HEK293T (cell line): ENCODE measurements around the gene SECISBP2.

ENCODE experiments used
- CTCF ChIA-PET: fragments of 350-600 bp; formaldehyde crosslinking; extraction: SDS; loops from one replicate; lab custom pipeline; 2021; ENCODE audit warnings: antibody characterized with exemption, inconsistent platforms; lab: Yijun Ruan, JAX
- POLR2A ChIA-PET: fragments of 350-600 bp; formaldehyde crosslinking; extraction: SDS; loops from one replicate; lab custom pipeline; 2020; ENCODE audit warnings: antibody characterized with exemption, inconsistent platforms; lab: Yijun Ruan, JAX
- DNase-seq: peaks from one replicate; pipeline ENCODE4 v3.0.0; 2012; ENCODE audit warnings: mixed read lengths; ENCODE audit errors: extremely low spot score
- ARNT ChIP-seq: fragments of 450-650 bp; IDR thresholded peaks from 2 replicates; pipeline ENCODE4 v1.6.1; 2017; ENCODE audit warnings: mild to moderate bottlenecking
- BHLHE40 ChIP-seq: fragments of 450-650 bp; IDR thresholded peaks from 2 replicates; pipeline ENCODE4 v1.6.1; 2016; ENCODE audit warnings: mild to moderate bottlenecking, moderate library complexity, borderline replicate concordance
- CTBP1 ChIP-seq: fragments of 450-650 bp; IDR thresholded peaks from 2 replicates; pipeline ENCODE4 v1.6.1; 2016; ENCODE audit warnings: borderline replicate concordance
- ELF4 ChIP-seq: fragments of 450-650 bp; IDR thresholded peaks from 2 replicates; pipeline ENCODE4 v1.6.1; 2017; ENCODE audit warnings: antibody characterized with exemption
- FOXA1 ChIP-seq: fragments of 450-650 bp; IDR thresholded peaks from 2 replicates; pipeline ENCODE4 v1.6.1; 2016; ENCODE audit warnings: mild to moderate bottlenecking
- FOXK2 ChIP-seq: fragments of 450-650 bp; IDR thresholded peaks from 2 replicates; pipeline ENCODE4 v1.6.1; 2016; ENCODE audit warnings: mild to moderate bottlenecking
- FOXM1 ChIP-seq: fragments of 450-650 bp; IDR thresholded peaks from 2 replicates; pipeline ENCODE4 v1.6.1; 2017; ENCODE audit warnings: mild to moderate bottlenecking, borderline replicate concordance
- HDGF ChIP-seq: fragments of 450-650 bp; IDR thresholded peaks from 2 replicates; pipeline ENCODE4 v1.6.1; 2017; ENCODE audit warnings: antibody characterized with exemption, borderline replicate concordance
- L3MBTL2 ChIP-seq: fragments of 450-650 bp; conservative IDR thresholded peaks from 2 replicates; pipeline ENCODE4 v1.6.1; 2016; ENCODE audit warnings: mild to moderate bottlenecking
- LEF1 ChIP-seq: fragments of 450-650 bp; IDR thresholded peaks from 2 replicates; pipeline ENCODE4 v1.6.1; 2017; ENCODE audit warnings: mild to moderate bottlenecking, borderline replicate concordance
- NFRKB ChIP-seq: fragments of 450-650 bp; IDR thresholded peaks from 2 replicates; pipeline ENCODE4 v1.6.1; 2016; ENCODE audit warnings: mild to moderate bottlenecking, moderate library complexity
- SP1 ChIP-seq: fragments of 450-650 bp; IDR thresholded peaks from 2 replicates; pipeline ENCODE4 v1.6.1; 2017
- SUZ12 ChIP-seq: fragments of 450-650 bp; IDR thresholded peaks from 2 replicates; pipeline ENCODE4 v1.6.1; 2016; ENCODE audit warnings: mild to moderate bottlenecking
- TARDBP ChIP-seq: fragments of 450-650 bp; IDR thresholded peaks from 2 replicates; pipeline ENCODE4 v1.6.1; 2016
- ZNF384 ChIP-seq: fragments of 450-650 bp; IDR thresholded peaks from 2 replicates; pipeline ENCODE4 v1.6.1; 2016
- TF ChIP-seq, protein P1 (sequence below): fragments of 450-650 bp; IDR thresholded peaks from 2 replicates; pipeline ENCODE4 v1.6.1; 2016

Gene SECISBP2

DNA sequence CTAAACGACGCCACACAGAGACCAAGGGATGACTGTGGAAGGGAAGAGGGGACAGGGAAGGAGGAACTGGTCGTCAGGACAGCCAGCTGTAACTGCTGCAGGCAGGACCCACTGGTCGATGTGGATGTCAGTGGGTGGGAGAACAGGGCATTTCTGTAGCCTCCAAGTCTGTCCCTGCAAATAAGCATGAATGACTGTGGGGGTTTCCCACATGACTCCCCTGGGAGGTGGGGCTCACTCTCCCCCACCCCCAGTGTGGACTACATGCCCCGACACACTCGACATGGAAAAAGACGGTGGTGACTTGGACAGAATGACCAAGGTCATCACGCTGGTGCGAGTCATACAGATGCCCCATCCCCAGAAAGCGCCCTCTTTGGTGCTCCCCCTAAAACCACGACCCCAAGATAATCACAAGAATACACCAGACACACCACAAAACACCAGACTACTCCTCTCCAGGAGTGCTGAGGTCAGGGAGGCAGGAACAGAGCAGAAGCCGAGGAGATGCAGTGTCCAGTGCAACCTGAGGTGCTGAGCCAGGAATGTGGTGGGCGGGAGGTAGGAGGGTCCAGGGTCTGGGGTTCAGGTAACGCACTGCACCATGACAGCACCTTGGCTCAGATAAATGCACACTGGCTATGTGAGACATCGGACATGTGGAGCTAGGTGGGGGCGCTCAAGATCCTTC is 64.9 kb downstream of the SECISBP2 start:
- ChIA-PET POLR2A (no interaction called here), CTCF (no interaction called here)
- no peak for TF ChIP-seq FOXA1
- no peak for TF ChIP-seq SP1
- TF ChIP-seq CTBP1: no peak
- no peak for TF ChIP-seq LEF1
- TF ChIP-seq ARNT: no peak
- no peak for TF ChIP-seq FOXK2
- TF ChIP-seq BHLHE40: no peak
- no peak for TF ChIP-seq FOXM1
- TF ChIP-seq L3MBTL2: no peak
- no peak for TF ChIP-seq ELF4
- TF ChIP-seq, protein P1, sequence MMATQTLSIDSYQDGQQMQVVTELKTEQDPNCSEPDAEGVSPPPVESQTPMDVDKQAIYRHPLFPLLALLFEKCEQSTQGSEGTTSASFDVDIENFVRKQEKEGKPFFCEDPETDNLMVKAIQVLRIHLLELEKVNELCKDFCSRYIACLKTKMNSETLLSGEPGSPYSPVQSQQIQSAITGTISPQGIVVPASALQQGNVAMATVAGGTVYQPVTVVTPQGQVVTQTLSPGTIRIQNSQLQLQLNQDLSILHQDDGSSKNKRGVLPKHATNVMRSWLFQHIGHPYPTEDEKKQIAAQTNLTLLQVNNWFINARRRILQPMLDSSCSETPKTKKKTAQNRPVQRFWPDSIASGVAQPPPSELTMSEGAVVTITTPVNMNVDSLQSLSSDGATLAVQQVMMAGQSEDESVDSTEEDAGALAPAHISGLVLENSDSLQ: no peak
- TF ChIP-seq ZNF384: no peak
- TF ChIP-seq SUZ12: no peak
- TF ChIP-seq NFRKB: no peak
- no peak for TF ChIP-seq TARDBP
- TF ChIP-seq HDGF: no peak
- no peak for DNase-seq

DNA sequence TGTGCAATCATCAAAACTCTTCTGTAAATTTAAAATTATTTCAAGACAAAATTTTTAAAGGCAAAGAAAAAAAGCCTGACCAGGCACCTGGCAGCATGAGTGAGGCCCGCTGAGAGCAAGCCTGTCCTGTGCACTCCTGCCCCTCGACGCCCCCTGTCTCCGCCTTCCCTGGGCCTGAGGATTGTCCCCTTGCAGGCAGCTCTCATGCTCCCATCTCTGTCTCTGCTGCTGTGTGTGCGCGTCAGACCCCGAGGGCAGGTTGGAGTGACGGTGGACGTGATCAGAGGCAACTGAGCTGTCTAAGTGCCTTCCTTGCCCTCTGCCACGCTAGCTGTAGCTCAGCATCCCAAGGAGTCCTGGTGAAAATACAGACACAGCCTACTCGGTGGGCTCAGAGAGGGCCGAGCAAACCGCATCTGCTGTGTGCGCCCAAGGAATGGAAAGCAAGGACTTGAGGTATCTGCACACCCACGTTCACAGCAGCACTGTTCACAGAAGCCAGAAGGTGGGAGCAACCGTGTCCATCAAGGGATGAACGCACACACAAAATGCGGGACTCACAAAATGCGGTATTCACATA is 65.5 kb downstream of the SECISBP2 start:
- ChIA-PET CTCF (no interaction called here), POLR2A (no interaction called here)
- no peak for TF ChIP-seq ZNF384
- TF ChIP-seq SP1: no peak
- TF ChIP-seq LEF1: no peak
- no peak for TF ChIP-seq L3MBTL2
- no peak for TF ChIP-seq ARNT
- no peak for TF ChIP-seq ELF4
- TF ChIP-seq, protein P1: no peak
- no peak for TF ChIP-seq FOXK2
- TF ChIP-seq NFRKB: no peak
- TF ChIP-seq CTBP1: no peak
- no peak for TF ChIP-seq TARDBP
- TF ChIP-seq FOXA1: no peak
- TF ChIP-seq BHLHE40: no peak
- DNase-seq: no peak

DNA sequence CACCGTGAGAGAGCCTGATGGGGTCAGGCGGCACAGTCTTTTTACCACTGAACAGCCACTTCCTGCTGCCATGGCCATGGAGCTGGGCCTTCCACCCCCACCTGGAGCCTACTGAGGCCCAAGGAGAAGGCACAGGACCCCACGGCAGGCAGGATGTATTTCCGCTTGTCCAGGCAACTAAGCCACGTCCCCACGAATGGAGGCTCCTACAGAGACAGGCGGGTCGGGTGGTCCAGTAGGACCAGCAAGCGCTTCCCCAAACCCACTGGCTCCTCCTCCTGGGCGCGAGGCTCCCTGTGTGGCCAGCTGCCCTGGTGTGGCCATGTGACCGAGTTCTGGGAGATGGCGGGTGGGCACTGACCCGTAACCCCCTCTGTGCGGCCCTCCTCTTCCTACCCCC is 66.5 kb downstream of the SECISBP2 start:
- DNase-seq: no peak
- POLR2A ChIA-PET: no interaction called here
- no peak for TF ChIP-seq NFRKB
- TF ChIP-seq, protein P1: no peak
- TF ChIP-seq FOXA1: no peak
- no peak for TF ChIP-seq ARNT
- TF ChIP-seq LEF1: no peak
- TF ChIP-seq ELF4: no peak
- TF ChIP-seq FOXM1: no peak
- TF ChIP-seq SP1: no peak
- no peak for TF ChIP-seq TARDBP
- no peak for TF ChIP-seq SUZ12
- TF ChIP-seq FOXK2: no peak
- no peak for TF ChIP-seq L3MBTL2
- TF ChIP-seq HDGF: no peak
- TF ChIP-seq BHLHE40: no peak
- no peak for TF ChIP-seq ZNF384
- no peak for TF ChIP-seq CTBP1
- CTCF ChIA-PET: no interaction called here

DNA sequence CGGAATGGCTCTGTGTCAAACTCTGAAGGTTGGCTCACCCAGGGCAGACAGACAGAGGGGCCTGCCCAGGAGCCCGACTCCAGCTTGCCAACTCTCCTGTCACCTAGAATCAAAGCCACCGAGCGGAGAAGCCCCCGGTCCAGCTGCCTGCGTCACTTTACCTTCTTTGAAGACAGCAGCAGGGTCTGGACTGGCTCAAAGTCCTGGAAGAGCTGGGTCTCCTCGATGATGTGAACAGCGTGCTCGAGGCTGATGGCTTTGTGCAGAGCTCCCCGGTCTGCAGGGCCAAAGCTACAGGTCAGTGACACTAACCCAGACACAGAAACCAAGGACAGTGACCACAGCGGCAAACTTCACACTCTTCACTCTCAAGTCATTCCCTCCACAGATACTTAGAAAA is 67.9 kb downstream of the SECISBP2 start:
- CTCF ChIA-PET: no interaction called here
- TF ChIP-seq SP1 (no peak), TARDBP (no peak), ELF4 (no peak), L3MBTL2 (no peak), FOXK2 (no peak), ARNT (no peak), NFRKB (no peak), LEF1 (no peak), FOXM1 (no peak), ZNF384 (no peak), BHLHE40 (no peak), FOXA1 (no peak), CTBP1 (no peak), SUZ12 (no peak), HDGF (no peak)
- TF ChIP-seq, protein P1: no peak
- no peak for DNase-seq
- POLR2A ChIA-PET: no interaction called here

DNA sequence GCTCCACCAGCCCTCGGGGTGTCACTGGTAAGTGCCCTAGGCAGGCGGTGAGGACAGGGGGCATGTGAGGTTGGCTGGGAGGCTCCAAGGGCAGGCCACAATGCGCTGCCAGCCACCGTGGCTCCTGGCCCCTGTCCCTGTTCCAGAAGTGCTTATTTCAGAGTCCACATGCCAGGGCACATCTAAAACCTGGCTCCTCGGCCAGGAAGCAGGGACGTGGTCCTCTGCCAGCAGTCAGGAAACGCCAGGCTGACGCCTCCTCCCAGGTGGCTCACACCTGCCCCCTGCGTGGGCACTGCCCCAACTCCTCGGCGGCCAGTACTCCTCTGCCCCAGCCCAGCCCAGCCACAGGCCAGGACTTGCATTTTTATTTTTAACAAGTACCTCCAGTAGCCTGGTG is 68.5 kb downstream of the SECISBP2 start:
- TF ChIP-seq TARDBP (no peak), CTBP1 (no peak), ZNF384 (no peak), SUZ12 (no peak), FOXM1 (no peak), ARNT (no peak), NFRKB (no peak), L3MBTL2 (no peak), LEF1 (no peak)
- CTCF ChIA-PET: no interaction called here
- POLR2A ChIA-PET: no interaction called here
- no peak for DNase-seq
